SK-N-SH treated with all-trans-retinoic acid at 6 μM for 48 hours (cell line): ENCODE results near the gene HTT.

Experiments used
- ARNTL ChIP-seq: fragments of 450-650 bp; formaldehyde crosslinking; IDR thresholded peaks from 2 replicates; pipeline ENCODE4 v1.5.0; 2020; ENCODE audit warnings: low read depth, mild to moderate bottlenecking, moderate library complexity, borderline replicate concordance
- ZFP3 ChIP-seq: fragments of 250-450 bp; sonication (Bioruptor Pico); IDR thresholded peaks from 2 replicates; pipeline ENCODE4 v1.5.0; 2020; ENCODE audit warnings: mild to moderate bottlenecking, moderate library complexity
- ZNF565 ChIP-seq: fragments of 450-650 bp; formaldehyde crosslinking; conservative IDR thresholded peaks from 2 replicates; pipeline ENCODE4 v1.5.0; 2020; ENCODE audit warnings: low read depth, mild to moderate bottlenecking, moderate library complexity
- ZNF8 ChIP-seq: fragments of 450-650 bp; formaldehyde crosslinking; IDR thresholded peaks from 2 replicates; pipeline ENCODE4 v1.5.0; 2020; ENCODE audit warnings: mild to moderate bottlenecking, moderate library complexity
- TF ChIP-seq, protein P1 (sequence below): fragments of 250-450 bp; sonication (Bioruptor Pico); IDR thresholded peaks from 2 replicates; pipeline ENCODE4 v1.8.0; 2020; ENCODE audit warnings: mild to moderate bottlenecking, moderate library complexity, borderline replicate concordance

DNA sequence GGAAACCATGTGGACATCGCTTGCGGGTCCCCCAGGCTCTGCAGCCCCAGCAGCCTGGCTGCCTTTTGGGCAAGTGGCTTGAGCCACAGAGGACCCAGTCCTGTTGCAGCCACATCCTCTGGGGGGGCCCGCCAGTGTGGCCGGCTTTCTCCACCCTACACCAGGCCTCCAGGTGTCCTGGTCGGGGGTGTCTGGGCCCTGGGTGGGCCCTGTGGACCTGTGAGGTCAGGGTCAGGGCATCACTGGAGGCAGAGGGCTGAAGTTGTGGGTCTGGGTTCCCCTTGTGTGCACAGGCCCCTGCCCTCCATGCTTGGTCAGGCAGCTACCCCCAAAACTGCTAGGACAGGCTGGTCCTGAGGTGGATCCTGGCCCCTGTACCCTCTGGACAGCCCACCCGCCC is 171.2 kb downstream of the HTT start:
- TF ChIP-seq ZNF8 (CRISPR knock-in tag): no peak
- TF ChIP-seq, protein P1, sequence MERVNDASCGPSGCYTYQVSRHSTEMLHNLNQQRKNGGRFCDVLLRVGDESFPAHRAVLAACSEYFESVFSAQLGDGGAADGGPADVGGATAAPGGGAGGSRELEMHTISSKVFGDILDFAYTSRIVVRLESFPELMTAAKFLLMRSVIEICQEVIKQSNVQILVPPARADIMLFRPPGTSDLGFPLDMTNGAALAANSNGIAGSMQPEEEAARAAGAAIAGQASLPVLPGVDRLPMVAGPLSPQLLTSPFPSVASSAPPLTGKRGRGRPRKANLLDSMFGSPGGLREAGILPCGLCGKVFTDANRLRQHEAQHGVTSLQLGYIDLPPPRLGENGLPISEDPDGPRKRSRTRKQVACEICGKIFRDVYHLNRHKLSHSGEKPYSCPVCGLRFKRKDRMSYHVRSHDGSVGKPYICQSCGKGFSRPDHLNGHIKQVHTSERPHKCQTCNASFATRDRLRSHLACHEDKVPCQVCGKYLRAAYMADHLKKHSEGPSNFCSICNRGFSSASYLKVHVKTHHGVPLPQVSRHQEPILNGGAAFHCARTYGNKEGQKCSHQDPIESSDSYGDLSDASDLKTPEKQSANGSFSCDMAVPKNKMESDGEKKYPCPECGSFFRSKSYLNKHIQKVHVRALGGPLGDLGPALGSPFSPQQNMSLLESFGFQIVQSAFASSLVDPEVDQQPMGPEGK (CRISPR knock-in tag): no peak
- no peak for TF ChIP-seq ARNTL (CRISPR knock-in tag)
- no peak for TF ChIP-seq ZNF565 (CRISPR knock-in tag)
- TF ChIP-seq ZFP3 (CRISPR knock-in tag): no peak
